ENCODE measurements around the gene TYROBP.
A peak's percentile ranks its signal among the peaks of the same experiment; 100 is the strongest.
"Not testable (repeated sequence)": the region's sequence is repeated elsewhere in the genome, so short reads cannot be mapped to it uniquely, and the experiment has no call there.

Gene TYROBP

GRCh38 chr19:35931874-35932202 is 23.7 kb upstream of the TYROBP start:
- no peak for DNase-seq (ENCODE audit: low read depth)

GRCh38 chr19:35931161-35931873 is 23.2 kb upstream of the TYROBP start:
- peak; percentile 99 for DNase-seq (ENCODE audit: low read depth)

DNA sequence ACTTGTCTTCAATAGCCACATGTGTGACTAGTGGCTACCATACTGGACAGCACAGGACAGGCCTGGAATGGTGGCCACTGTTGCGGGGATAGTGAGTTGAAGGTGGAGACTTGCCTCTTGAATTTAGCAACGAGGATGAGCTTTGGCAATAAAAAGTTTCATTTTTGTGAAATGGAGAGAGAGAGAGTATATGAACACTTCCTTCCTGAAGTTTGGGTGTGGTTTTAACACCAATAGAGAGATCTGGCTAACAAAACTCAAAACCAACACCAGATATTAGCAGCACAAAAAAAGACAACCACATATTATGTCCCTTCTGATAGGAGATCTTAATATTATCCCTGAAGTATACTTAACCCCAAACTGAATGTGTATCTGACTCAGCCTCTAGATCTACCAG is 21.8 kb upstream of the TYROBP start:
- DNase-seq (ENCODE audit: low read depth), result no peak

- DNase-seq (ENCODE audit: low read depth), result no peak
These were observed 20.4 kb upstream of the TYROBP start for GRCh38 chr19:35928507-35928906.

GRCh38 chr19:35925501-35925900 is 17.4 kb upstream of the TYROBP start:
- no peak for DNase-seq (ENCODE audit: low read depth)

DNA sequence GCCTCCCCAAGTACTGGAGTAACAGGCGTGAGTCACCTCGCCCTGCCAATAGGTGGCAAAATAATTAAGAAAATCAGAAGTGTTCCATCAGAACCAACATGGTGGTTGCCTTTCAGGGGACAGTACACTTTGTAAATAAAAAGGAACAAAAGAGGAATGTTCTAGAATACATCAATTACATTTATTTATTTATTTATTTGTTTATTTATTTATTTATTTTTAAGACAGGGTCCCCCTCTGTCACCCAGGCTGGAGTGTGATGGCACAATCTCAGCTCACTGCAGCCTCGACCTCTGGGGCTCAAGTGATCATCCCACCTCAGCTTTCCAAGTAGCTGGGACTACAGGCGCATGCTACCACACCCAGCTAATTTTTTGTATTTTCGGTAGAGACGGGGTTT is 12.9 kb upstream of the TYROBP start:
- no peak for DNase-seq (ENCODE audit: low read depth)

GRCh38 chr19:35919306-35919705 is 11.2 kb upstream of the TYROBP start:
- no peak for DNase-seq (ENCODE audit: low read depth)

DNA sequence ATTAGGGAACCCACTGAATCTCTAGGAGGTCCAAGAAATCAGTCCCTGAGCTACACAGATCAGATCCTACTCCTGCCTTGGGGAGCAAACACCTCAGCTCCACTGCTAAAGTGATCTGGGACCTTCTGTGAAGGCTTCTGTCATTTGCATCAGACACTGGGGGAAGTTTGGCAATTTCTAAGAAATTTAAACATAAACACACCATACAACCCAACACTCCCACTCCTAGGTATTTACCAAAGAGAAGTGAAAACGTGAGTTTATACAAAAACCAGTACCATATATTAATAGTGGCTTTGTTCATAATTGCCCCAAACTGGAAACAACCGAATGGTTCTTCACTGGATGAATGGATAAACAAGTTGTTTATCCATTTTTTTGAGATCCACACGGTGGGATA is 7.3 kb upstream of the TYROBP start:
- DNase-seq (ENCODE audit: low read depth), result no peak

DNA sequence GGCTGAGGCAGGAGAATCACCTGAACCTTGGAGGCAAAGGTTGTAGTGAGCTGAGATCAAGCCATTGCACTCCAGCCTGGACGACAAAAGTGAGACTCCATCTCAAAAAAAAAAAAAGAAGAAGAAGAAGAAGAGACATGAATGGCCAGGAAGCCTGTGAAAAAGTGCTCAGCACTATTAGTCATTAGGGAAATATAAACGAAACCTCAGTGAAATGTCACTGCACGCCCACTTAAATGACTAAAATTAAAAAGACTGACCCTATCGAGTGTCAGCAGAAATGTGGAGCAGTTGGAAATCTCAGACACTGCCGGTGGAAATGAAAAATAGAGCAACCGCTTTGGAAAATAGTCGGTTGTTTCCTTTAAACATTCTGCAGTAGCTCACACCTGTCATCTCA is 5.5 kb upstream of the TYROBP start:
- DNase-seq (ENCODE audit: low read depth), result no peak

GRCh38 chr19:35911790-35912189 is 3.7 kb upstream of the TYROBP start:
- no peak for DNase-seq (ENCODE audit: low read depth)

- no peak for DNase-seq (ENCODE audit: low read depth)
These were observed 3.1 kb upstream of the TYROBP start for GRCh38 chr19:35911173-35911572.

GRCh38 chr19:35910355-35910754 is 2.3 kb upstream of the TYROBP start:
- DNase-seq (ENCODE audit: low read depth), result not testable (repeated sequence)

- no peak for DNase-seq (ENCODE audit: low read depth)
These were observed 1.6 kb upstream of the TYROBP start for GRCh38 chr19:35909684-35910035.

- DNase-seq (ENCODE audit: low read depth), result no peak
These were observed 1.0 kb upstream of the TYROBP start for GRCh38 chr19:35908973-35909683.

GRCh38 chr19:35907377-35907745 is 734 bp downstream of the TYROBP start:
- DNase-seq (ENCODE audit: low read depth), result no peak

- no peak for DNase-seq (ENCODE audit: low read depth)
These were observed 2.8 kb downstream of the TYROBP start for GRCh38 chr19:35905178-35905727.

DNA sequence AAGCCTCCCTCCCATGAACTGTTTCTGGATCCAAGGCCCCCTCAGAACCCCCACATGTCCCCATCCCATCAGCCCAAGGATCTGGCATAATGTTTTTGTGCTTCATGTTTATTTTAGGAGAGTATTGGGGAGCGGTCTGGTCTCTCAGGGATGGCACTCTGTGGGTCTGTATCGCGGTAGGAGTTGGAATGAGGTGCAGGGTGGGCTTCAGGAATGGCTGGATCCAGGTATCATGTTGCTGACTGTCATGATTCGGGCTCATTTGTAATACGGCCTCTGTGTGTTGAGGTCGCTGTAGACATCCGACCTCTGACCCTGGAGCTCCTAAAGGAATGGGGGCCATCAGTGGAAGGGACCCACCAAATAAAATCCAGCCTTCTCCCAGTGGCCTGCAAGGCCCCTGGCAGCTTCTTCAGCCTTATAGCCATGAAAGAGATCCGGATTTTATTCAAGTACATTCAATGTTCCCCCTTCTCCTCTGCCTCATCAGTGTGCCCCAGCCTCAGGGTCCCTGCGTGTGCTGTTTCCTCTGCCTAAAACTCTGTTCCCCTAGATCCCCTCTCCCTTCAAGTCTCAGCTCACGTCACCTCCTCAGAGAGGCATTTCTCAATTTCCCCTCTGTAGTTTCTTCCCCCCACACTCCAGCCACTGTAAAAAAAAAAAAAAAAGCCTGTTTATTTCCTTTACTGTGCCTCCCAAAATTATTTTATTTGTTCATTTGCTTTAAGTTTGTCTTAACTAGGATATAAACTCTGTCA is 3.6 kb downstream of the TYROBP start:
- DNase-seq (ENCODE audit: low read depth), result no peak

DNA sequence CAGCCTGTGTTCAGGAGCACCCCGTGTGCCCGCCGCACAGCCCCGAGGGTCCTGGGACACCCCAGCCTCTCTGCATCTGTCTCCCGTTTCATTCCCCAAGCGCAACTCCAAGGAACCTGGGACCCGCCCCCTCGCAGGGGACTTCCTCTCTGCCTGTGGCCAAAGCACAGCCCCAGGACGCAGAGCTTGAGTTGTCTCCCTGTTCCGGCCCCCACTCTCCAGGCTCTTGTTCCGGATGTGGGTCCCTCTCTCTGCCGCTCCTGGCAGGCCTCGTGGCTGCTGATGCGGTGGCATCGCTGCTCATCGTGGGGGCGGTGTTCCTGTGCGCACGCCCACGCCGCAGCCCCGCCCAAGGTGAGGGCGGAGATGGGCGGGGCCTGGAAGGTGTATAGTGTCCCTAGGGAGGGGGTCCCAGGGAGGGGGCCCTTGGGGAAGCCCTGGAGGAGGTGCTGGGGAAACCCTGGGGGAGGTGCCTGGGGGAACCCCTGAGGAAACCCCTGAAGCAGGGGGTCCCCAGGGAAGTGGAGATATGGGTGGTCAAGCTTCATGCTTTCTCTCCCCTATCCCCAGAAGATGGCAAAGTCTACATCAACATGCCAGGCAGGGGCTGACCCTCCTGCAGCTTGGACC is 4.4 kb downstream of the TYROBP start:
- DNase-seq (ENCODE audit: low read depth), result peak; percentile 84

DNA sequence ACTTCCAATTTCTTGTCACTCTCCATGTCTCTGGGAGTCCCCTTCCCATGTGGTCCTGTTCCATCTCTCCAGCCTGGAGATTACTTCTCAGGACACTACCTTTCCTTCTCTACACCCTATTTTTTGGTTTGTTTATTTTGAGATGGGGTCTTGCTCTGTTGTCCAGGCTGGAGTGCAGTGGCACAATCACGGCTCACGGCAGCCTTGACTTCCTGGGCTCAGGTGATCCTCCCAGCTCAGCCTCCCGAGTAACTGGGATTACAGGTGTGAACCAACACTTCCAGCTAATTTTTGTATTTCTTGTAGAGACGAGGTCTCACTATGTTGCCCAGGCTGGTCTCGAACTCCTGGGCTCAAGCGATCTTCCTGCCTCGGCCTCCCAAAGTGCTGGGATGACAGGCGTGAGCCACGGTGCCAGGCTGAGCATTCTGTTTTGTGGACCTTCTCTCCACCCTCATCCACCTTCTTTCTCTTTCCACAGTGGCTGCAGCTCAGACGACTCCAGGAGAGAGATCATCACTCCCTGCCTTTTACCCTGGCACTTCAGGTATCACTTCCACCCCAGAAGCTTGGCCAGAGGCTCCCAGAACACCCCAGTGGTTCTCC is 5.1 kb downstream of the TYROBP start:
- no peak for DNase-seq (ENCODE audit: low read depth)

DNA sequence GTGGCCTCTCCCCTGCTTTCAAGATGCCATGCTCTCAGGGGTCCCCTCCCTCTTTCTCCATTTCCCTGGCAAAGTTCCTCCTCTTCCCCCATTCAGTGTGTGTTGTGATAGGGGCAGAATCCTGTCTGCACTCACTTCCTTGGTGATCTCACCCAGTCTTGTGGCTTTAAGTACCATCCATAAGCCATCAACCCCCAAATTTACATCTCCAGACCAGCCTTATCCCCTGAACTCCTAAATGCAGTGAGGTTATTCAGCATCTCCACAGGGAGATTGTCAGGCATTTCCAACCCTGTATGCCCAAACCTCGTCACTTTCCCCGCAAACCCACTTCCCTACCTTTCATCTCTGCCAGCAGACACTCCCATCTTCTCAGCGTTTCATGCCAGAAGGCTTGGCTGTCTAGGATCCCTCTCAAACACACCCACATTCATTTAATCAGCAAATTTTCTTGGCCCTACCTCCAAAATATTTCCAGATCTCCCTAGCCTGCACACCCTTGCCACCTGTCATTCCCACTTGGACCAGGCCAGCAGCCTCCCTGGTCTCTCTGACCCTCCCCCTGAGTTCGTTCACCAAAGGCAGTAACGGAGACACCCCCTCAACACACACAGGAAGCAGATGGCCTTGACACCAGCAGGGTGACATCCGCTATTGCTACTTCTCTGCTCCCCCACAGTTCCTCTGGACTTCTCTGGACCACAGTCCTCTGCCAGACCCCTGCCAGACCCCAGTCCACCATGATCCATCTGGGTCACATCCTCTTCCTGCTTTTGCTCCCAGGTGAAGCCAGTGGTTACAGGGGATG is 6.0 kb downstream of the TYROBP start, which contains the start of gene HCST:
HCST (plus strand) TSS at position 676 of the 808 bp plus-strand sequence; CDS start at position 741, 65 bp downstream.
- no peak for DNase-seq (ENCODE audit: low read depth)

GRCh38 chr19:35901055-35901644 is 6.9 kb downstream of the TYROBP start:
- DNase-seq (ENCODE audit: low read depth), result no peak
